Measurements from ENCODE around the gene CTNNBIP1. TPM values are rescaled to one million over a fixed set of nuclear protein-coding genes. Genes with fewer than 3 reads are reported as not detected.

CTNNBIP1 gene
- total RNA-seq, 1 experiment from 2014 or later = 23.3 TPM

- DNase-seq (ENCODE audit: low read depth) = no peak
Measured at GRCh38 chr1:9858293-9859035, 51.6 kb downstream of the CTNNBIP1 start.

GRCh38 chr1:9855186-9855585, 54.9 kb downstream of the CTNNBIP1 start:
- DNase-seq (ENCODE audit: low read depth) = no peak

GRCh38 chr1:9853249-9853595, 56.8 kb downstream of the CTNNBIP1 start:
- no peak for DNase-seq (ENCODE audit: low read depth)

- DNase-seq (ENCODE audit: low read depth) = peak; percentile 85
Measured at GRCh38 chr1:9852410-9853248, 57.4 kb downstream of the CTNNBIP1 start.

- no peak for DNase-seq (ENCODE audit: low read depth)
Measured at GRCh38 chr1:9852004-9852403, 58.1 kb downstream of the CTNNBIP1 start.

- no peak for DNase-seq (ENCODE audit: low read depth)
Measured at GRCh38 chr1:9850442-9851162, 59.5 kb downstream of the CTNNBIP1 start.

GRCh38 chr1:9849691-9850441, 60.2 kb downstream of the CTNNBIP1 start:
- no peak for DNase-seq (ENCODE audit: low read depth)

- DNase-seq (ENCODE audit: low read depth) = no peak
Measured at GRCh38 chr1:9848022-9848421, 62.0 kb downstream of the CTNNBIP1 start.

- DNase-seq (ENCODE audit: low read depth) = no peak
Measured at GRCh38 chr1:9847269-9847668, 62.8 kb downstream of the CTNNBIP1 start.

GRCh38 chr1:9846611-9847171, 63.4 kb downstream of the CTNNBIP1 start:
- no peak for DNase-seq (ENCODE audit: low read depth)

GRCh38 chr1:9845914-9846313, 64.2 kb downstream of the CTNNBIP1 start:
- DNase-seq (ENCODE audit: low read depth) = no peak

- no peak for DNase-seq (ENCODE audit: low read depth)
Measured at GRCh38 chr1:9844756-9845155, 65.3 kb downstream of the CTNNBIP1 start.

- no peak for DNase-seq (ENCODE audit: low read depth)
Measured at GRCh38 chr1:9844106-9844505, 66.0 kb downstream of the CTNNBIP1 start.

- DNase-seq (ENCODE audit: low read depth) = no peak
Measured at GRCh38 chr1:9843576-9843945, 66.5 kb downstream of the CTNNBIP1 start.

- DNase-seq (ENCODE audit: low read depth) = no peak
Measured at GRCh38 chr1:9842781-9843575, 67.1 kb downstream of the CTNNBIP1 start.

- peak; percentile 57 for DNase-seq (ENCODE audit: low read depth)
Measured at GRCh38 chr1:9842073-9842711, 67.9 kb downstream of the CTNNBIP1 start.

- no peak for DNase-seq (ENCODE audit: low read depth)
Measured at GRCh38 chr1:9841460-9841859, 68.6 kb downstream of the CTNNBIP1 start.

GRCh38 chr1:9840176-9840575, 69.9 kb downstream of the CTNNBIP1 start:
- DNase-seq (ENCODE audit: low read depth) = no peak

GRCh38 chr1:9838946-9839345, 71.1 kb downstream of the CTNNBIP1 start:
- DNase-seq (ENCODE audit: low read depth) = no peak

- no peak for DNase-seq (ENCODE audit: low read depth)
Measured at GRCh38 chr1:9836632-9836960, 73.5 kb downstream of the CTNNBIP1 start.
